Gastroesophageal sphincter (tissue), 3 donors: ENCODE data around the gene CASTOR1.

Experiments
- POLR2A ChIP-seq, 2 donors: fragments of 450-650 bp; IDR thresholded peaks; one replicate each; pipeline ENCODE4 v1.6.1; 2017; ENCODE audit warnings: antibody characterized with exemption in 2 of 2, mild to moderate bottlenecking in 2 of 2, moderate library complexity in 1 of 2
- POLR2AphosphoS5 ChIP-seq: sonication (generic); formaldehyde crosslinking; IDR thresholded peaks from one replicate; pipeline ENCODE4 v1.6.1; 2017; ENCODE audit warnings: antibody characterized with exemption
- TF ChIP-seq, protein P1 (sequence below), 4 experiments: fragments of 200-600 bp in 2 of 4; fragments of 450-650 bp in 2 of 4; sonication (generic) in 1 of 4; IDR thresholded peaks; one replicate each; pipeline ENCODE4 v1.5.1; 2017 to 2019; ENCODE audit warnings: antibody characterized with exemption in 4 of 4, mild to moderate bottlenecking in 2 of 4, moderate library complexity in 2 of 4

DNA sequence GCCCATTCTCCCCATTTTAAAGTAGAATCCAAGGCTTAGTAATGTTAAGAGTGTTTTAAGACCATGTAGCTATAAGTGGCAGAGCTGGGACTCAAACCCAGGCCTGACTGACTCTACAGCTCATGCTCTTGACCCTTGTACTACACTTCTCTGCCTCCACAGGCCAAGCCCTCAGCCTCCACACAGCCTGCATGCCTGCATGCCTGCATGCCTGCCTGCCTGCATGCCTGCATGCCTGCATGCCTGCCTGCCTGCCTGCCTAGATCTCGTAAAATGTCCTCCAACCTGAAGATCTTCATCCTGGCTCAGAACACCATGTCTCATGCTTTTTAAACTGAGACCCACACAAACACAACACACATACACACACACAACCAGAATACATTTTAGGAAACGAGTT, 18.8 kb upstream of the CASTOR1 start:
- TF ChIP-seq, protein P1, sequence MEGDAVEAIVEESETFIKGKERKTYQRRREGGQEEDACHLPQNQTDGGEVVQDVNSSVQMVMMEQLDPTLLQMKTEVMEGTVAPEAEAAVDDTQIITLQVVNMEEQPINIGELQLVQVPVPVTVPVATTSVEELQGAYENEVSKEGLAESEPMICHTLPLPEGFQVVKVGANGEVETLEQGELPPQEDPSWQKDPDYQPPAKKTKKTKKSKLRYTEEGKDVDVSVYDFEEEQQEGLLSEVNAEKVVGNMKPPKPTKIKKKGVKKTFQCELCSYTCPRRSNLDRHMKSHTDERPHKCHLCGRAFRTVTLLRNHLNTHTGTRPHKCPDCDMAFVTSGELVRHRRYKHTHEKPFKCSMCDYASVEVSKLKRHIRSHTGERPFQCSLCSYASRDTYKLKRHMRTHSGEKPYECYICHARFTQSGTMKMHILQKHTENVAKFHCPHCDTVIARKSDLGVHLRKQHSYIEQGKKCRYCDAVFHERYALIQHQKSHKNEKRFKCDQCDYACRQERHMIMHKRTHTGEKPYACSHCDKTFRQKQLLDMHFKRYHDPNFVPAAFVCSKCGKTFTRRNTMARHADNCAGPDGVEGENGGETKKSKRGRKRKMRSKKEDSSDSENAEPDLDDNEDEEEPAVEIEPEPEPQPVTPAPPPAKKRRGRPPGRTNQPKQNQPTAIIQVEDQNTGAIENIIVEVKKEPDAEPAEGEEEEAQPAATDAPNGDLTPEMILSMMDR (IDR thresholded peaks at IDR 0.05) = no peak
- TF ChIP-seq POLR2AphosphoS5 (no peak), POLR2A (IDR thresholded peaks at IDR 0.05) (no peak)
